Loucy (cell line): ENCODE results near the gene TACR3.

ENCODE experiments used
- H2AFZ ChIP-seq: fragments of 200-600 bp; sonication (generic); 2 replicates; pipeline ENCODE4 v1.6.0; 2016; ENCODE audit warnings: antibody characterized with exemption, mild to moderate bottlenecking, low read length, moderate library complexity
- H3F3A ChIP-seq: fragments of 200-600 bp; 2 replicates; pipeline ENCODE4 v1.6.0; 2016; ENCODE audit warnings: antibody characterized with exemption, low read depth, mild to moderate bottlenecking
- H3K27me3 ChIP-seq: fragments of 200-600 bp; sonication (generic); 2 replicates; pipeline ENCODE4 v1.6.1; 2014; ENCODE audit warnings: low read length, mild to moderate bottlenecking; ENCODE audit not compliant: insufficient read depth, poor library complexity, severe bottlenecking
- H3K36me3 ChIP-seq: fragments of 200-600 bp; sonication (generic); 2 replicates; pipeline ENCODE4 v1.6.1; 2016; ENCODE audit warnings: low read length; ENCODE audit not compliant: insufficient read depth
- H3K4me1 ChIP-seq: fragments of 200-600 bp; sonication (generic); 2 replicates; pipeline ENCODE4 v1.5.1; 2014; ENCODE audit warnings: low read length, mild to moderate bottlenecking; ENCODE audit not compliant: insufficient read depth, poor library complexity, severe bottlenecking
- H3K4me2 ChIP-seq: fragments of 200-600 bp; sonication (generic); 2 replicates; pipeline ENCODE4 v1.6.0; 2014; ENCODE audit warnings: antibody characterized with exemption, low read length, low read depth, mild to moderate bottlenecking; ENCODE audit not compliant: poor library complexity, severe bottlenecking
- H3K4me3 ChIP-seq: fragments of 200-600 bp; sonication (generic); 2 replicates; pipeline ENCODE4 v1.5.1; 2014; ENCODE audit warnings: low read length, mild to moderate bottlenecking, mixed read lengths; ENCODE audit not compliant: poor library complexity, severe bottlenecking
- H3K79me2 ChIP-seq: fragments of 200-600 bp; sonication (generic); 2 replicates; pipeline ENCODE4 v1.6.1; 2014; ENCODE audit warnings: low read length; ENCODE audit not compliant: insufficient read depth
- H3K9ac ChIP-seq: fragments of 200-600 bp; sonication (generic); 2 replicates; pipeline ENCODE4 v1.6.0; 2014; ENCODE audit warnings: mild to moderate bottlenecking, low read depth, low read length, moderate library complexity; ENCODE audit not compliant: poor library complexity, severe bottlenecking
- H3K9me2 ChIP-seq: fragments of 200-600 bp; sonication (generic); replicated peaks from 2 replicates; pipeline ENCODE4 v1.6.1; 2016; ENCODE audit warnings: low read depth, low read length, mixed read lengths
- H3K9me3 ChIP-seq: fragments of 200-600 bp; sonication (generic); 2 replicates; pipeline ENCODE4 v1.6.1; 2014; ENCODE audit warnings: mild to moderate bottlenecking, antibody characterized with exemption, low read length, low read depth; ENCODE audit not compliant: insufficient read depth
- H4K20me1 ChIP-seq: fragments of 200-600 bp; sonication (generic); 2 replicates; pipeline ENCODE4 v1.6.0; 2014; ENCODE audit warnings: antibody characterized with exemption, low read length, mild to moderate bottlenecking; ENCODE audit not compliant: insufficient read depth, poor library complexity, severe bottlenecking
- CTCF ChIP-seq: fragments of 200-600 bp; sonication (generic); conservative IDR thresholded peaks from 2 replicates; pipeline ENCODE4 v1.5.1; 2014; ENCODE audit warnings: mild to moderate bottlenecking, antibody characterized with exemption, low read length
- EZH2phosphoT487 ChIP-seq: fragments of 200-600 bp; IDR thresholded peaks from 2 replicates; pipeline ENCODE4 v1.6.1; 2018; ENCODE audit warnings: antibody characterized with exemption, mild to moderate bottlenecking, moderate library complexity, borderline replicate concordance

The TACR3 gene

GRCh38 chr4:103719830-103720207 is at the start of gene TACR3:
Gene TACR3, minus strand, starts transcription at chr4:103719985. Its CDS starts 310 bp downstream, at chr4:103719675.
- no peaks in the 10 kb centered on the region for H3K4me1 ChIP-seq
- no peaks in the 10 kb centered on the region for H3K9me2 ChIP-seq
- H3K27me3 ChIP-seq = no peaks in the 10 kb centered on the region
- no peaks in the 10 kb centered on the region for H3K36me3 ChIP-seq
- H3K4me3 ChIP-seq = no peak within 1 kb of the TSS
- H3K9ac ChIP-seq = no peak within 1 kb of the TSS
- H2AFZ ChIP-seq = no peak within 1 kb of the TSS
- H3K9me3 ChIP-seq = no peaks in the 10 kb centered on the region
- H3F3A ChIP-seq = no peaks in the 10 kb centered on the region
- TF ChIP-seq EZH2phosphoT487 (no peak), CTCF (no peak)
- no peak within 1 kb of the TSS for H3K4me2 ChIP-seq
- H3K79me2 ChIP-seq = no peaks in the 10 kb centered on the region
- no peaks in the 10 kb centered on the region for H4K20me1 ChIP-seq

GRCh38 chr4:103757631-103758030 is 37.8 kb upstream of the TACR3 start:
- H3K4me3 ChIP-seq = no peak overlapping the region
- no peaks in the 10 kb centered on the region for H4K20me1 ChIP-seq
- no peak overlapping the region for H2AFZ ChIP-seq
- TF ChIP-seq CTCF (no peak), EZH2phosphoT487 (no peak)
- no peaks in the 10 kb centered on the region for H3K27me3 ChIP-seq
- no peak overlapping the region for H3K9ac ChIP-seq
- H3K9me3 ChIP-seq = no peaks in the 10 kb centered on the region
- no peaks in the 10 kb centered on the region for H3K36me3 ChIP-seq
- no peaks in the 10 kb centered on the region for H3F3A ChIP-seq
- H3K79me2 ChIP-seq = no peaks in the 10 kb centered on the region
- H3K4me2 ChIP-seq = no peak overlapping the region
- H3K4me1 ChIP-seq = no peaks in the 10 kb centered on the region
- no peaks in the 10 kb centered on the region for H3K9me2 ChIP-seq

- Histone ChIP-seq H3K9me3 (no peaks in the 10 kb centered on the region), H3K4me2 (no peak overlapping the region), H3K4me3 (no peak overlapping the region), H3F3A (no peaks in the 10 kb centered on the region), H3K9ac (no peak overlapping the region), H2AFZ (no peak overlapping the region), H3K27me3 (no peaks in the 10 kb centered on the region), H3K4me1 (no peaks in the 10 kb centered on the region), H4K20me1 (no peaks in the 10 kb centered on the region), H3K79me2 (no peaks in the 10 kb centered on the region), H3K9me2 (no peaks in the 10 kb centered on the region), H3K36me3 (no peaks in the 10 kb centered on the region)
- TF ChIP-seq CTCF (no peak), EZH2phosphoT487 (no peak)
Observed at GRCh38 chr4:103756741-103757140, 37.0 kb upstream of the TACR3 start.
